Measurements from ENCODE around the gene TCL1A.
"Not testable (repeated sequence)": the region's sequence is repeated elsewhere in the genome, so short reads cannot be mapped to it uniquely, and the experiment has no call there.

Gene TCL1A

DNA sequence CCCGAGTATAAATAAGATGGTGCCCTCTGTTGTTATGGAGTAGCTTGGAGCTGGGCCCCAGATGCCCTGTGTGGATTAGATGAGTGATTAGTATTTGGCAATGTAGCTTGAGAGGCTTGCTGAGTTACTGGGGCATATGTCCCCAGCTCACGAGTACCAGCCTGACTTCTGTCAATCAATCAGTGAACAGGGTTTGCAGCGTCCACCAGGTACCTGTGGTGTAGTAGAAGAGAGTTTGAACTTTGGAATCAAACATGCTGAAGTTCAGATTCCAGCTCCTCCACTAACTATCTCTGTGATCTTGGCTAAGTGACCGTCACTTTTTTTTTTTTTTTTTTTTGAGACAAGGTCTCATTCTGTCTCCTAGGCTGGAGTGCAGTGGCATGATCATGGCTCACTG is 39.3 kb downstream of the TCL1A start:
- DNase-seq, result no peak

DNA sequence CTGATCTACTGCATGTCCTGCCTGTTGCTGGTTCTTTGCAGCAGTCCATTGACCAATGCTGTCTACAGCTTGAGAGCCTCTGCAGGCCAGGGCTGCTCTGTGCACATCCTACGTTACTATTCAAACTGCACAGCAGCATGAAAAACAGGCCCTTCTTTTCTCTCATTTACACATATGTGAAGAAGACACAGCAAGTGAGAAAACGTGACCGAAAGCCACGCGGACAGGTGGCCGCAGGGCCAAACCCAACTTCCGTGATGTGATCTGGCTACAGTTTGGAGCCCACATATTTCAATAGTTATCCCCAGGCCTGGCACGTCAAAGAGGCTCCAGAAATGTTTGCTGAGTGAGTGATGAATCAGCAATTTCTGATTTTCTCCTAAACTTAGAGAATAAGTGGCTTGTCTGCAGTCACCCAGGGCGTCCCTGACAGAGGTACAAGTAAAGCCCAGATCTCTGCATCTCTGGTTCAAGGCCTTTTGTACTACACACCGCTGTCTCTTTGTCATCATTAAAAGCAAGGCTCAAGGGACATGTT is 45.6 kb downstream of the TCL1A start:
- DNase-seq, result no peak

DNA sequence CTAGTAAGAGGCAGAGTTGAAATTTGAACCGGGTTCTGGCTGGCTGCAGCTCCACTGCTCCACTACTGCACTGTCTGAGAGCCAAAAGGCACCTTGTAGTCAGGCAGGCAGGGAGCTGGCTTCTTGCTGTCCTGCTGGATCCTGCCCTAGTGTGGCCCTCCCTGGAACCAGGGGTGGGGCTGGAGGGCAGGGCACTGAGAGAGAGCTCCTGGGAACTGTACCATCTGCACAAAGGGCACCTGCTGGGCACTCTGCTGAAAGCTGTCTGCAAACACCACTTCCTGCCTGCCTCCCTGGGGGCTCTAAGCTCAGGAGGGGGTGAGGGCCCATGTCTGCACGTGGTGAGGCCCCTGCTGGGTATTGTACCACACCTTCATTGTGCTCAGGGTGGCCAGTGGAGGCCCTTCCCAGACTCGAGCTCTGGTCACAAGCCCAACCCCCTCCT is 46.7 kb downstream of the TCL1A start:
- DNase-seq, result no peak

DNA sequence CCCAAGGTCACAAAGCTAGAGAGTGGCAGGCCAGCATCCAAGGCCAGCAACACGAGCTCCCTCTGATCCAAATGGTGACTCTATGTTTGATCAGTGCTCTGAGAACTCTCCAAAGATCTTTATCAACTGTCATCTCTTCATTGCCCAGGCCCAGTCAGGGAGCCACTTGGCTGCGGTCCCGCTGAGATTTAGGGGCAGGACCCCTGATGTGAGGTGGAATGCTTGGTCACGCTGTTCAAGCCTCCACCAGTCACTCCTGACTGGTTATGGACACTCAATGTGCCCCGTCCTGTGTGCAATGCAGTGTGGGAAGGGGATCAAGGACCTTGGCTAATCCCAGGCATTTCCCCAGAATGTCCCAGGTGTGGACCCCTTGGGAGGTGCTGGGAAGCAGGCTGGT is 47.5 kb downstream of the TCL1A start:
- no peak for DNase-seq

DNA sequence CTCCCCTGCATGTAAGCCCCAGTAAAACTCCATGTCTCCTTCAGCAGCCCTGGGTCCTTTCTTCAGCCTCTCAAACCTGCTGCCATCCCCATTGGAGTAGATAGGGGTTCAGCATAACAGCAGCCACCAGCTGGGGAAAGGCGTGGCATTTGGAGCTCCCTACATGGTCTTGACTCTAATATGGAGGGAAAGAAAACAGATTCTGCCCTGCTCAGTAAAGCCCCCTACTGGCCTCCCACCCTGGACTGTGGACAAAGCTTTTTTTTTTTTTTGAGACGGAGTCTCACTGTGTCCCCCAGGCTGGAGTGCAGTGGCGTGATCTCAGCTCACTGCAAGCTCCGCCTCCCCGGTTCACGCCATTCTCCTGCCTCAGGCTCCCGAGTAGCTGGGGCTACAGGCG is 48.4 kb downstream of the TCL1A start:
- not testable (repeated sequence) for DNase-seq

DNA sequence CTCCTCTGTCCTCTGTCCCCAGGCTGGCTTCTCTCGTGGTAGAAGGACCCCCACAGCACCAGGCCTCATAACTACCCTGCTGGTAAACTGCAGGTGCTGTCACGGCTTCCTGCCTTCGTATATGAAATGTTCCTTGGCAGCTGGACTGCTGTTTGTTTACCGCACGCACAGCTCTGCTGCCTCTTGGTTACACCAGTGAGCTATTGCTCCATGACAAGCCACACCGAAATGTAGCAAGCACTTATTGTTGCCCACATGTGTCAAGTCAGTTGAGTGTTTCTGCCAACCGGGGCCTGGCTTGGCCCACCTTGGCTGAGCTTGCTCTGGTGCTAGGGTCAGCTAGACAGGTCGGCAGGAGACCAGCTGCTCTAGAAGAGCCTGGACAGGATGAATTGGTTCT is 49.4 kb downstream of the TCL1A start:
- no peak for DNase-seq

DNA sequence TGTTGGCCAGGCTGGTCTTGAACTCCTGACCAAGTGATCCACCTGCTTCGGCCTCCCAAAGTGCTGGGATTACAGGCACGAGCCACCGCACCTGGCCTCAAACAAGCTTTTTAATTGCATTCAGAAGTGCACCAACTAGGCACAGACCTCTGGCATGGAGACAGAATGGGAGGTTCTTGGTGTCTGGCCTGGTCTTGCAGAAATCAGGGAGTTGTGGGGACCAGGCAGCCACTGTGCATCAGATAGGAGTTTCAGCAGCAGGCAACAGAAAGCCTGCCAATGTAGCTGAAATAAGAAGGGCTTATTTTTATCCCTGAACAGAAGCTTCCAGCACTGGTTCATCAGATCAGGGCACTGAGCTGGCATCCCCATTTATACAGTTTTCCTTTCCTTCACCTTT is 49.9 kb downstream of the TCL1A start:
- no peak for DNase-seq

DNA sequence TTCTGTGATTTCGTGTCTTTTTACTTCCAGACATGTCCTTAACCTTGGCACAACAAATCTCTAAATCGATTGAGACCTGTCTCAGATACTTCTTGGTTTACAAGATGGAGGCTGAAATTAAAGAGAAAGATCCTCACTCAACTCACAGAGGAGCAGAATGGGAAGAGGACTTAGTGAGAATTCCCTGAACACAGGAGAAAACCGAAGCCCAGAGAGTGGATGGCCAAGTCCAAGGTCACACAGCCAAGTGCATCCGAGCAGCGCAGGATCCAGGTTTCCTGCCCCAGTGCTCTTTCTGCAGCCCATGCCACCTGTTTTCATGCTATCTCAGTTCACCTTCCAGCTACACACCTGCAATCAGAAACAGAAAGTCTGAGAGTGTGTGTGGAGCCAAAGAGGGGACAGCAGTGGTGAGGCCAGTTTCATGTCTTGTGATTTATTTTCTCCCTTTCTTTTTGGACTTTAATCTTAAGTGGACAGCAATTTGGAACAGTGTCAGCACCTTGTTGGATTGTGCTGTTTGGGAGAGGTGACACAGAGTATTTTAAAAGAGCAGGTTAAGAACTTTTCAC is 50.6 kb downstream of the TCL1A start:
- DNase-seq, result no peak

DNA sequence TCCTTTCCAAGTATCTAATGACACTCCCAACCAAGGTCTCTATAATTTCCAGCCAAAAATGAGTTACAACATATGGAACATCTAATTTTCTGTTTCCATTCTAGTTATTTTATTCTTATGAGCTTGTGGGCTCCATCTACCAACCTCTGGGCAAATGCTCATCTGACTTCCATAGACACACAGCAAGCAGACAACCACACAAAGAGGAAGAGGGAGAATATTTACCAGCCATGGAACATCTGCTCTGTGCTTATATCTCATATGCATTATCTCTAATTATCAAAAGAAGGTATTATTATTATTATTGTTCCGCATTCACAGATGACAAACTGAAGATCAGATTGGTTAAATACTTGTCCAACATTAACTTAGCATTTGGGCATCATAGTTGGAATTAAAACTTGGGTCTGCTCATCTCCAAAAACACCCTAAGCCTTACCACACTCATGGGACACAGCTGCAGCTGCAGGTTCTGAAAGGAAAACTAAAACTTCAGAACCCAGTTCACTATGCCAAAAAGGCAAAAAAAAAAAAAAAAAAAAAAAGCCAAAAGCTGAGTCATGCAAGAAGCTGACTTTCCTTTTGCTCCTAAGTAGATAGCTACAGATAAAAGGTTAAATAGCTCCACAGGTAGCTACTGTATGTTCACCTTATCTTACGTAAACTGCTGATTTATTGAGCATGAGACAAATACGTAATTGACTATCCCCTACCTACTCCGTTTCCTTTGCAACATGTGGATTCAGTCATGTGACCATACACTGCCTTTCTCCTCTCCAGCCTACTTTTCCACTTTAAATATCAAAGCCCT is 51.3 kb downstream of the TCL1A start:
- no peak for DNase-seq

DNA sequence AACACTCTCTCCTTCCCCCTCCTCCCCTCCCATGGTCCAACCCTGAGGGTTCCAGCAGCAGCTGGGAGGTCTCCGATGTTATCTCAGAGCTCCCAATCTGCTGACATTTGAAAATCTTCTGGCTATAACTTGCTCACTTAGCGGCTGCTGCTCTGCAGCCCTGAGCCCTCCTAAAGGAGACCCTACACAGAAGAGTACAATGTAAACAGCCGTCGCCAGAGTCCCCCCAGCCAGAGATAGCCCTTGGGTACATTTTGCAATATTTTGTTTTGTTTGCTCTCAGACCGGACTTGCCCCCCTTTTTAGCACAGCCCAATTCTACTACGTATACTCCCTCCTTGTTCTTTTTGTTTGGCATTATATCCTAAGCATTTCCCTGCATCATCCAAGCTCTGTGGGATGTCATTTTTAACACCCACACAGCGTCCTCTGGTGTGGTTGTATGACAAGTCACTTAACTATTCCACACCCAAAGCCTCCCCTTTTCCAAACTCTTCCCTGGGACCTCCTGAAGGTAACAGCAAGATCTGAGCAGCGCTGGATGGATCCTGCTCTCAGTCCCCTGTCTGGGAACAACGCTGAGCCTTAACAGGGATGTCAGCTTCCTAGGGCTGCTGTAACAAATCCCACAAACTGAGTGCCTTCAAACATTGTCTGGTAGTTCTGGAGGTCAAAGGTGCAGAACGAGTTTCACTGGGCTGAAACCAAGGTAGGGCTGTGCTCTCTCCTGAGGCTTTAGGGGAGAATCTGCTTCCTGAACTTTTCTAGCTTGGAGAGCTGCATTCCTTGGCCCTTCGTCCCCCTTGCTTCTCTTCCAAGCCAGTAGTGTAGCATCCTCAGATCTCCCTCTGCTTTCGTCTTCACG is 53.0 kb downstream of the TCL1A start:
- no peak for DNase-seq

DNA sequence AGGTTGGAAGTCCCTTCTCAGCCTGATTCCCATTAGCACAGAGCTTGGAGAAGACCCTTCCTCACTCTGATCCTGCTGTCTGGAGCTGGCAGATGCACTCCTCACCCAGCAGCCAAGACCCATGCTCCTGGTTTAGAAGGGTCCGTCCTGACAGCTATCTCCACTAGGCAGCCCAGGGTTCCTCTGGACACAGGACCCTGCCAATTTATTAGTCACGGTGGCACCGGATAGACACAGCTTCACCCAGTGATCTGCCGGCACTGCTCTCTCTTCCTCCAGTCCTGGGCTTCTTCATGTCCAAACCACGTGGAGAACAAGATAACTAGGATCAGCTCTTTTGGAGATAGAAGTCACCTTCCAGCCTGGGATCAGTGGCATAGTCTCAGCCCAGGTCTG is 53.9 kb downstream of the TCL1A start:
- DNase-seq, result no peak
